ENCODE data around the gene ZNF557. TPM values are rescaled to one million over a fixed set of nuclear protein-coding genes. Genes with fewer than 3 reads are reported as not detected.

Gene ZNF557
- total RNA-seq, 4 donors from 2014 or later: 3.9 to 5.3 (median 4.3) TPM

GRCh38 chr19:7112675-7113074 lies 43.2 kb downstream of the ZNF557 start:
- no peak overlapping the region for H3K4me3 ChIP-seq
- ATAC-seq (no peak), DNase-seq (no peak)
- no peaks in the 10 kb centered on the region for H3K9me3 ChIP-seq
- no peak overlapping the region for H3K27ac ChIP-seq
- no peaks in the 10 kb centered on the region for H3K27me3 ChIP-seq
- intact Hi-C loops (cut with DNase I; ENCODE audit: low total_unique reads) (no loop called here), in situ Hi-C loops (cut with MboI; ENCODE audit: low sequenced_read_pairs in 4 of 4) (no loop called here)
- no peak for TF ChIP-seq CTCF (IDR thresholded peaks at IDR 0.05 in 4 of 5, conservative IDR thresholded peaks at IDR 0.05 in 1 of 5)
- no peak for TF ChIP-seq POLR2A (IDR thresholded peaks at IDR 0.05)
- peaks cover 0 to 23% of the 10 kb centered on the region in 2 donors for H3K36me3 ChIP-seq
- H3K4me1 ChIP-seq: no peaks in the 10 kb centered on the region

GRCh38 chr19:7113233-7113632 lies 43.7 kb downstream of the ZNF557 start:
- ATAC-seq (no peak), DNase-seq (no peak)
- H3K27ac ChIP-seq: no peak overlapping the region
- H3K27me3 ChIP-seq: no peaks in the 10 kb centered on the region
- no peak overlapping the region for H3K4me3 ChIP-seq
- no peak for TF ChIP-seq CTCF (IDR thresholded peaks at IDR 0.05 in 4 of 5, conservative IDR thresholded peaks at IDR 0.05 in 1 of 5)
- no peak for TF ChIP-seq POLR2A (IDR thresholded peaks at IDR 0.05)
- in situ Hi-C loops (cut with MboI; ENCODE audit: low sequenced_read_pairs in 4 of 4) (no loop called here), intact Hi-C loops (cut with DNase I; ENCODE audit: low total_unique reads) (no loop called here)
- H3K36me3 ChIP-seq: peaks cover 0 to 23% of the 10 kb centered on the region in 2 donors
- H3K9me3 ChIP-seq: no peaks in the 10 kb centered on the region
- no peaks in the 10 kb centered on the region for H3K4me1 ChIP-seq

DNA sequence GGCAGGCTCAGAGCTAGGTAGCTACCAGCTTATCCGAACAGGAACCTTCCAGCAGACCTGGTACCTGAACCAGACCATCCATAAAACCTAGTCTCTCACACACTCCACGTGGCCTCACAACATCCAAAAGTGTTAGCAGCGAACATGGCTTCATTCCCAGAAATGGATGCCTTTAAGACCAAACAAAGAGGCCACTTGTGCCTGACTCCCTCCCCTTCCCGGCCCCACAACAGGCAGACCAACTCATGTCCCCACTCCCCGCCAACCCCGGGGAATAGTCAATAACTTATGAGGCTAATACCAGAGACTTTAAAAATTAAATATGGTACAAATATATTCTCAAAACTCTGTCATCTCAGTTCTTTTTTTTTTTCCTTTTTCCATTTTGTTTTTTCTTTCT lies 46.2 kb downstream of the ZNF557 start:
- Histone ChIP-seq H3K9me3 (no peaks in the 10 kb centered on the region), H3K27me3 (no peaks in the 10 kb centered on the region), H3K36me3 (peaks cover 0 to 43% of the 10 kb centered on the region in 2 donors), H3K27ac (no peak overlapping the region), H3K4me1 (no peaks in the 10 kb centered on the region), H3K4me3 (no peak overlapping the region)
- TF ChIP-seq CTCF (IDR thresholded peaks at IDR 0.05 in 4 of 5, conservative IDR thresholded peaks at IDR 0.05 in 1 of 5): no peak
- no peak for TF ChIP-seq POLR2A (IDR thresholded peaks at IDR 0.05)
- intact Hi-C loops (cut with DNase I; ENCODE audit: low total_unique reads) (no loop called here), in situ Hi-C loops (cut with MboI; ENCODE audit: low sequenced_read_pairs in 4 of 4) (no loop called here)
- ATAC-seq (no peak), DNase-seq (no peak)

DNA sequence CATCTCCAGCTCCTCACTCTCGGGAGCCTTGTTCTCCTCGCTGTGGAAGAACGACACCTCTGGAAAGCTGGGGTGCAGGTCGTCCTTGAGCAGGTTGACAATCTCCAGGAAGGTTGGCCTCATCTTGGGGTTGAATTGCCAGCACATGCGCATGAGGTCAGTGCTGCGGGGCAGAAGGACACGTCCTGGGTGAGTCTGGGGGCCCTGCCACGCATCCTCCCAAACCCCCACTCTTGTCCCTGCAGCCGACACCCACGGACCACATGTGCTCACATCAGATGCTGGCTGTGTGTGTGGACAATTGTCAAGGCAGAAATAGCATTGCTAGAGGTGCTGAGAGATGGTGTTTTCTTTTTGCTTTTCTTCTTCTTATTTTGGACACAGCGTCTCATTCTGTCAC lies 47.7 kb downstream of the ZNF557 start:
- no peak for TF ChIP-seq CTCF (IDR thresholded peaks at IDR 0.05 in 4 of 5, conservative IDR thresholded peaks at IDR 0.05 in 1 of 5)
- TF ChIP-seq POLR2A (IDR thresholded peaks at IDR 0.05): no peak
- Histone ChIP-seq H3K4me3 (no peak overlapping the region), H3K27me3 (no peaks in the 10 kb centered on the region), H3K27ac (no peak overlapping the region), H3K4me1 (no peaks in the 10 kb centered on the region), H3K9me3 (no peaks in the 10 kb centered on the region), H3K36me3 (peaks cover 0 to 58% of the 10 kb centered on the region in 2 donors)
- DNase-seq (no peak), ATAC-seq (no peak)
- intact Hi-C loops (cut with DNase I; ENCODE audit: low total_unique reads) (no loop called here), in situ Hi-C loops (cut with MboI; ENCODE audit: low sequenced_read_pairs in 4 of 4) (no loop called here)

DNA sequence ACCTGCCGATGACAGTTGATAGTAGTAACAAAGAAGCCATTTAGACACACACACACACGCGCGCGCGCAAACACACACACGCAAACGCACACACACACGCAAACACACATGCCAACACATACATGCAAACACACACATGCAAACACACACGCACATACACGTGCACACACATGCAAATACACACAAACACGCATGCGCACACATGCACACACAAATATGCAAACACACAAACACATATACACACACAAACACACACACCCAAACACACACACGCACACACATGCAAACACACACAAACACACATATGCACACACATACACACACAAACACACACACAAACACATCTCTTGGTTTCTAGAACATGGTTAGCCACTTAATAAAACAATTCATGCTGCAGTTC lies 50.1 kb downstream of the ZNF557 start:
- no peak for DNase-seq
- Histone ChIP-seq H3K27ac (no peak overlapping the region), H3K4me3 (no peak overlapping the region), H3K9me3 (no peaks in the 10 kb centered on the region), H3K27me3 (no peaks in the 10 kb centered on the region), H3K36me3 (peaks cover 0 to 66% of the 10 kb centered on the region in 2 donors), H3K4me1 (no peaks in the 10 kb centered on the region)
- no peak for ATAC-seq
- TF ChIP-seq POLR2A (IDR thresholded peaks at IDR 0.05): no peak
- TF ChIP-seq CTCF (IDR thresholded peaks at IDR 0.05 in 4 of 5, conservative IDR thresholded peaks at IDR 0.05 in 1 of 5): no peak
- intact Hi-C loops (cut with DNase I; ENCODE audit: low total_unique reads) (no loop called here), in situ Hi-C loops (cut with MboI; ENCODE audit: low sequenced_read_pairs in 4 of 4) (no loop called here)

All from gastrocnemius medialis (tissue), 4 donors.